A549 treated with RU486 at 1 μM for 4 hours (cell line): ENCODE results near the gene POP5. TPM values are rescaled to one million over a fixed set of nuclear protein-coding genes. Genes with fewer than 3 reads are reported as not detected.

Experiments
- total RNA-seq: library from RNA; stranded (reverse); fragments of 200-300 nt; extraction: Qiagen RNA extraction; gene quantifications from 5 replicates; pipeline ENCODE4 v1.2.3, GENCODE V29; 2022; ENCODE audit warnings: low read depth

POP5 gene, protein sequence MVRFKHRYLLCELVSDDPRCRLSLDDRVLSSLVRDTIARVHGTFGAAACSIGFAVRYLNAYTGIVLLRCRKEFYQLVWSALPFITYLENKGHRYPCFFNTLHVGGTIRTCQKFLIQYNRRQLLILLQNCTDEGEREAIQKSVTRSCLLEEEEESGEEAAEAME
- total RNA-seq: 49.2 to 60.3 TPM (median 54.4 TPM) in 5 replicates

DNA sequence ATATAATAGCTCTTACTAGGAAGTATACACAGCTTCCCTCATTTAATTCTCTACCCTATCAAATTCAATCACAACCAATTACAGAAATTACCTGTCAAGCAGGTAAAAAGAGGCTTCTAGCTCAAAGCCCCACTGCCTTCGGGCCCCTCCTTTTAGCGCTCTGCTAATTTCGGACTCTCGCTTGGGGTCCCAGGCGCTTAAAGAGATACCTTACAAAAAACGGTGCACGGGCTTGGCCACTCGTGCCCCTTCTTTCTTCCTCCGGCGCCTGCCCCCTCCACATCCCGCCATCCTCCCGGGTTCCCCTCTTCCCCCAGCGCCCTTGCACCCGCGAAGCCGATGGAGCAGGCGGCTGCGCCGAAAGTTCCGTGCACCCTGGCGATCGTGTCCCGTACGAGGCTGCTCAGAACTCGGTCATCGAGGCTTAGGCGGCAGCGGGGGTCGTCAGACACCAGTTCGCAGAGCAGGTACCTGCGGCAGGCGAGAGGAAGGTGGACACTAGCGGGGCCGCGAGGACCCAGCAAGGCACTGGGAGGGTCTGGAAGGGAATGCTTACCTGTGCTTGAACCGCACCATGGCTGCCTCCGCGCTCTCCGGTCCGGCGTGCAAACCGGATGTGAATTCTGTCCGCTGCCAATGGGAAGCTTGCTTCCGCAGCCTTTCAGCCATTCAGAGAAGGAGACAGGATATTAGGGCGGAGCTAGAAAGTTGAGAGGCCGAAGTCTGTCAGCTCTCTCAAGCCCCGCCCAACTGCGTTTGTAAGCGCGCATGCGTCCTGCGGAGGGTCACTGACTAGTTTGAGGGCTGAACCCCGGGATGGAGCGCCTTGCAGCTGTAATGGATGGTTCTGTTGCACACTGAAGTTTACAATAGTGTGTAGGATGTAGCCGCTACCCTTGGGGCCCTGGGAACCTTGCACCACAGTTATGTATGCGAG lies at the start of gene POP5:
Gene POP5, minus strand, starts transcription at position 616 of the 937 bp plus-strand sequence. Its CDS starts 40 bp downstream, at position 576.

DNA sequence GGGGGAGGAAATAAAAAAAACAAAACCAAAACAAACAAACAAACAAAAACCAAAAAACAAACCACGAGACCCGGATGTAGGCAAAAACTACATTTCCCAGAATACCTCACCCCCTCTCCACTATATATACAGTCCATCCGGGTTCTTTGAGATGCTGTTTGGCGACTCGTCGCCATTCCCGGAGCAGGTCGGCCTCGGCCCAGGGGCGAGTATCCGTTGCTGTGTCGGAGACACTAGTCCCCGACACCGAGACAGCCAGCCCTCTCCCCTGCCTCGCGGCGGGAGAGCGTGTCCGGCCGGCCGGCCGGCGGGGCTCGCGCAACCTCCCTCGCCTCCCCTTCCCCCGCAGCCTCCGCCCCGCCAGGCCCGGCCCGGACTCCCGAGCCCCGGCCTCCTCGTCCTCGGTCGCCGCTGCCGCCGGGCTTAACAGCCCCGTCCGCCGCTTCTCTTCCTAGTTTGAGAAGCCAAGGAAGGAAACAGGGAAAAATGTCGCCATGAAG lies 46.9 kb downstream of the POP5 start, which contains the start of gene RNF10:
Gene RNF10, plus strand, starts transcription at position 154 of the 500 bp plus-strand sequence. CDS start 456 bp downstream, outside the sequence.

DNA sequence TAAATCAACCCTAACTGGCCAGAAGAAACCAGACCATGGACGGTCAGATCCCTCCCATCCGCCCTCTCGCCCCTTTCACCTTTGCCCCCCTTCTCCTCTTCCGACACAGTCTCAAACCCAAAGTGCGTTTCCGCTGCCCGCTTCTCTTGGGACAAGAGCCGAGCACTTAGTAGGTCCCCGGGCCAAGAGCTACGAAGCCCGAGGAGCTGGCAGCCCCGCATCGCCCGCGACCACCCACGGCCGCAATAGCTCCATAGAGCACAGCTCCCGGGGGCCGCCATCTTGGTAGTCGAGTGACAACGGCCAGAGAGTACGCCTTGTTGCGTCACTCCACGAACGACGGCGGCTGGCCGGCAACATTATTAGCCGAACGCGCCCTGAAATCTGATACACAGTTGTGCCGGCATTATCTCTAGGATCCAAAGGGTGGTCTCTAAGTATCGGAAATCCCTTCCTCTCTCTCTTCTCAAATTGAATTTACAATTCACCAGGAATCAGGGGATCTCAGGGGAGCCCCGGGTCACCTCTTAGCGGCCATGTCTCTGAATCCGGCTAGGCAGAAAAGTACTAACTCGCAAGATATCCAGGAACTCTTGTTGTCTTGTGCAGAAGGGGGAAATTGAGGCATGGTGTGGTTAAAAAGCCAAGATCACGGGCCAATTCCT lies 52.2 kb downstream of the POP5 start, which contains the start of gene COQ5:
Gene COQ5, minus strand, starts transcription at position 298 of the 665 bp plus-strand sequence. Its CDS starts 17 bp downstream, at position 281.

Other genes with a start within 250 kb of the POP5 start
- 0.59 to 1.6 TPM (median 1.4 TPM) in 5 replicates for gene MSI1, start 212.2 kb downstream of the POP5 start, total RNA-seq
- gene COX6A1, start 143.3 kb downstream of the POP5 start, total RNA-seq: 693 to 941 TPM (median 821 TPM) in 5 replicates
- gene TRIAP1, start 135.0 kb downstream of the POP5 start, total RNA-seq: 68.9 to 80.8 TPM (median 75.7 TPM) in 5 replicates
- gene GATC, start 135.0 kb downstream of the POP5 start, total RNA-seq: 21.4 to 28.1 TPM (median 24.7 TPM) in 5 replicates
- 185 to 248 TPM (median 226 TPM) in 5 replicates for gene SRSF9, start 111.7 kb downstream of the POP5 start, total RNA-seq
- 587 to 709 TPM (median 639 TPM) in 5 replicates for gene DYNLL1, start 85.3 kb downstream of the POP5 start, total RNA-seq
- 26.4 to 31.3 TPM (median 27.1 TPM) in 5 replicates for gene COQ5, start 52.2 kb downstream of the POP5 start, total RNA-seq
- gene RNF10, start 47.0 kb downstream of the POP5 start, total RNA-seq: 101 to 111 TPM (median 104 TPM) in 5 replicates
- 0.15 to 0.23 TPM (median 0.21 TPM) in 3 of 5 replicates, not detected in the others for gene CABP1, start 59.2 kb upstream of the POP5 start, total RNA-seq
- 70.0 to 100 TPM (median 96.2 TPM) in 5 replicates for gene MLEC, start 105.7 kb upstream of the POP5 start, total RNA-seq
- gene UNC119B, start 129.1 kb upstream of the POP5 start, total RNA-seq: 21.9 to 30.7 TPM (median 26.6 TPM) in 5 replicates
- 8.2 to 12.9 TPM (median 10.9 TPM) in 5 replicates for gene ACADS, start 144.4 kb upstream of the POP5 start, total RNA-seq